ENCODE data around the gene MAN2A2. TPM values are rescaled to one million over a fixed set of nuclear protein-coding genes. Genes with fewer than 3 reads are reported as not detected.

MAN2A2 gene
- total RNA-seq, 4 donors from 2014 or later, result 76.2 to 188 (median 141) TPM

DNA sequence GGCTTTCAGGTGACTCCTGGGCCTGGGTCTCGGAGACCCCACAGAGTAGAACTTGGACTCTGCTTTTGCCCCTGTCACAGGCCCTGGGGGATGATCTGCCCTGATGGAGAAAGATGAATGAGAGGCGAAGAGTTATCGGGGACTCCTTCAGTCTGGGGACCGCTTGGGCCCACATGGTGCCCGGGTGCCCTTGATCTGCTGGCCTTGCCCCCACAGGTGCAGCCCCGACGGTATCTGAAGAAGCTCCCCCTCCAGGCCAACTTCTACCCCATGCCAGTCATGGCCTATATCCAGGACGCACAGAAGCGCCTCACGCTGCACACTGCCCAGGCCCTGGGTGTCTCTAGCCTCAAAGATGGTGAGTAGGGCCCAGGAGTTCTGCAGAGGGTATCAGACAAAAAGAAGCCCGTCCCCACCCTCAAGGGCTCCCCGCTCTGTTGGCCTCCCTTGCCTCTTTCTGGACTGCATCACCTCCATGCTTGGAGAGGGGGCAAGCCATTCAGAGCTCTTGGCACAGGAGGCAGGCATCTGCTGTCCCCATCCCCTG is 10.4 kb downstream of the MAN2A2 start:
- no peaks in the 10 kb centered on the region for H3K4me1 ChIP-seq
- H3K27ac ChIP-seq, result no peak overlapping the region
- TF ChIP-seq, protein P1, sequence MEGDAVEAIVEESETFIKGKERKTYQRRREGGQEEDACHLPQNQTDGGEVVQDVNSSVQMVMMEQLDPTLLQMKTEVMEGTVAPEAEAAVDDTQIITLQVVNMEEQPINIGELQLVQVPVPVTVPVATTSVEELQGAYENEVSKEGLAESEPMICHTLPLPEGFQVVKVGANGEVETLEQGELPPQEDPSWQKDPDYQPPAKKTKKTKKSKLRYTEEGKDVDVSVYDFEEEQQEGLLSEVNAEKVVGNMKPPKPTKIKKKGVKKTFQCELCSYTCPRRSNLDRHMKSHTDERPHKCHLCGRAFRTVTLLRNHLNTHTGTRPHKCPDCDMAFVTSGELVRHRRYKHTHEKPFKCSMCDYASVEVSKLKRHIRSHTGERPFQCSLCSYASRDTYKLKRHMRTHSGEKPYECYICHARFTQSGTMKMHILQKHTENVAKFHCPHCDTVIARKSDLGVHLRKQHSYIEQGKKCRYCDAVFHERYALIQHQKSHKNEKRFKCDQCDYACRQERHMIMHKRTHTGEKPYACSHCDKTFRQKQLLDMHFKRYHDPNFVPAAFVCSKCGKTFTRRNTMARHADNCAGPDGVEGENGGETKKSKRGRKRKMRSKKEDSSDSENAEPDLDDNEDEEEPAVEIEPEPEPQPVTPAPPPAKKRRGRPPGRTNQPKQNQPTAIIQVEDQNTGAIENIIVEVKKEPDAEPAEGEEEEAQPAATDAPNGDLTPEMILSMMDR (IDR thresholded peaks at IDR 0.05), result no peak
- TF ChIP-seq POLR2A (IDR thresholded peaks at IDR 0.05), result no peak
- DNase-seq, result no peak
- no peaks in the 10 kb centered on the region for H3K27me3 ChIP-seq
- peaks cover 0 to 99% (median 0%) of the 10 kb centered on the region in 3 donors for H3K36me3 ChIP-seq
- H3K4me3 ChIP-seq, result no peak overlapping the region
- no peaks in the 10 kb centered on the region for H3K9me3 ChIP-seq

DNA sequence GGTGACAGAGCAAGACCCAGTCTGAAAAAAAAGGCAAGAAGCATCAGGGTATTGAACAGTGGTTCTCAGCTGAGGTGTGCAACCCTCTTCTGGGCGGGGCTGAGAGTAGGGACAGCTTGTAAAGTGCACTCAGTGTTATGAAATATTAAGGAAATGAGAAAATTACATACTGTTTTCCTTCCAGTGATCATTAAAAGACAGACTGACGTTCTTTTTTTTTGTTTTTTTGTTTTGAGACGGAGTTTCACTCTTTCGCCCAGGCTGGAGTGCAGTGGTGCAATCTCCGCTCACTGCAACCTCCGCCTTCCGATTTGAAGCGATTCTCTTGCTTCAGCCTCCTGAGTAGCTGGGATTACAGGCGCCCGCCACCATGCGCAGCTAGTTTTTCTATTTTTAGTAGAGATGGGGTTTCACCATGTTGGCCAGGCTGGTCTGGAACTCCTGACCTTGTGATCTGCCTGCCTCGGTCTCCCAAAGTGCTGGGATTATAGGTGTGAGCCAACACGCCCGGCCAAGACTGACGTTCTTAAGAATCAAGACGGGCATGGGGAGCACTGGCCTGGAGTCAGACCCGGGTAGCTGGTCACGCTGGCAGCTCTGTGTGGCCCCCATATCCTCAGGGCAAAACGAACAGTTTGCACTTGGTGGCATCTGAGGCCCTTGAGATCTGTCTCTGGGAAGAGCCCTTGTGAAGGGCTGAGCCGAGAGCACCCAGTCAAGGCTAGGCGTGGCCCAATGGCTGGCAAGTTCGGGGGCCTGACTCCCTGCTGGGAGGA is 11.4 kb downstream of the MAN2A2 start:
- Histone ChIP-seq H3K4me1 (no peaks in the 10 kb centered on the region), H3K27ac (no peak overlapping the region), H3K27me3 (no peaks in the 10 kb centered on the region), H3K4me3 (no peak overlapping the region), H3K36me3 (peaks cover 0 to 99% (median 0%) of the 10 kb centered on the region in 3 donors), H3K9me3 (no peaks in the 10 kb centered on the region)
- TF ChIP-seq, protein P1 (IDR thresholded peaks at IDR 0.05), result no peak
- no peak for TF ChIP-seq POLR2A (IDR thresholded peaks at IDR 0.05)
- no peak for DNase-seq

DNA sequence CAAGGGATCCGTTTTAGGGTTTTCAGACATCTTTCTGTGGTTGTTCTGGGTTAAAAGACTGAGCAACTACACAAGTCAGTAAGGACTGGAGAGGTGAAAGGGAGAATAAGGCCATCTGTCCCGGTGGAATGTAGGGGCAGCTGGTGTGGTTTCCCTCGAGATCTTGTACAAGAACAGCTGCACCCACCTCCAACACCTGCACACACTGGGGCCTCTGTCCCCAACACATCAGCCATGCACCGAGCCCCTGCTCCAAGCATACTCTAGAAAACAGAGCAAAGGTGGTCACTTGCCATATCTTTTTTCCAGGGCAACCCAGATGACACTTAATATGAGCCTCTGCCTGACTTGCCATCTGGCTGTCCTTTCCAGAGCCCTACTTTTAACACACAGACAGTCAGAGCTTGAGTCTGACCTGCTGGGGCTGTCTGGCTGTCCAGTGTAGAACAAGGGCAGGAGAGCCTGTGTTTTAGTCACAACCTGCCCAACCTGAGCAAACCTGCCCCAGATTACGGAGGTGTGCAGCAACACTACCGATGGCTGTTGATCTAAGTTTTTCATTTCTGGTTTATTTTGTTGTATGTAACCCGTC is 12.2 kb downstream of the MAN2A2 start:
- Histone ChIP-seq H3K36me3 (peaks cover 0 to 99% (median 0%) of the 10 kb centered on the region in 3 donors), H3K9me3 (no peaks in the 10 kb centered on the region), H3K4me1 (no peaks in the 10 kb centered on the region), H3K4me3 (no peak overlapping the region), H3K27ac (no peak overlapping the region), H3K27me3 (no peaks in the 10 kb centered on the region)
- no peak for DNase-seq
- no peak for TF ChIP-seq POLR2A (IDR thresholded peaks at IDR 0.05)
- TF ChIP-seq, protein P1 (IDR thresholded peaks at IDR 0.05), result no peak

DNA sequence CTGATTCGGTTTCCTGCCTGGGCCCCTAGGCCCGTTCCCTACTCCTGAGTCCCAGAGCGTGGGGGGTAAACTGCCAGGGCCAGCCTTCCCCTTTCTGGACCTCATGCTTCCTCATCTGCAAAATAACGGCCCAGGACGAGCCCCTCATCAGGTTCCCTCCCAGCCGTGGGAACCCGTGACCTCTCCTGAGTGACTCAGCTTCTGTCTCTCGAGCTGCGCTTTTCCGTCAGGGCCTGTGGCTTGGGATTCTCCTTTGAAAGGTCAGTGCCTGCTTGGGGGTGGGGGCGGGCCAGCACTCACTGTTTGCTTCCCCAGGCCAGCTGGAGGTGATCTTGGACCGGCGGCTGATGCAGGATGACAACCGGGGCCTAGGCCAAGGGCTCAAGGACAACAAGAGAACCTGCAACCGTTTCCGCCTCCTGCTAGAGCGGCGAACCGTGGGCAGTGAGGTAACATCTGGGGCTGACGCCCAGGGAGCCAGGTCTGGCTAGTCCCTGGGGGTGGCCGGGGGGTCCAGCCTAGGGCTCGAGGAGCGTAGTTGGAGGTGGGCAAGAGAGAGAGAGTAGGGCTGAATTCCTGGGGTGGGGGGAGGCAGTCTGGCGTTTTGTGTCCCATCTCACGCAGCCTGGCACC is 12.8 kb downstream of the MAN2A2 start:
- H3K36me3 ChIP-seq, result peaks cover 0 to 99% (median 0%) of the 10 kb centered on the region in 3 donors
- no peaks in the 10 kb centered on the region for H3K27me3 ChIP-seq
- peak overlapping the region in 1 of 4 donors; percentile 3 for H3K27ac ChIP-seq
- H3K9me3 ChIP-seq, result no peaks in the 10 kb centered on the region
- H3K4me1 ChIP-seq, result no peaks in the 10 kb centered on the region
- no peak overlapping the region for H3K4me3 ChIP-seq
- DNase-seq, result peak in 2 of 3 donors; percentile 20 to 67
- TF ChIP-seq POLR2A (IDR thresholded peaks at IDR 0.05), result no peak
- TF ChIP-seq, protein P1 (IDR thresholded peaks at IDR 0.05), result no peak

DNA sequence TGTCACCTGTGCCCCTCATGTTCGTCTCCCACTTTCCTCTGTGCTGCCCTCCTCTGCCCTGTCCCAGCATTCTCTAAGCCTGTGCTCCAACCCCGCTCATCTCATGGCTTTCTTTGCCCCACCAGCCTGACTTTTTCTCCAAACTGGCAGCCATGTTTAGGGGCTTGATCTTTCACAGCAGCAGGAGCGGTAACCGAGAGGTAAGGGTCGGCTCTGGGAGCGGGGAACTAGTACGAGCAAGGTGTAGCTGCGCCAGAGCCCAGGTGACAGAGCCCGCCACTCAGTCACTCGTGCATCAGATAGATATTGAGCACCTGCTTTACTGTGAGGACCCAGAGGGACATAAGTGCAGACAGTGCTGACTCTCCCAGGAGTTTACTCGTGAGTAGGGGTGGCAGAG is 13.4 kb downstream of the MAN2A2 start:
- Histone ChIP-seq H3K36me3 (peaks cover 0 to 99% (median 0%) of the 10 kb centered on the region in 3 donors), H3K27me3 (no peaks in the 10 kb centered on the region), H3K4me3 (no peak overlapping the region), H3K9me3 (no peaks in the 10 kb centered on the region), H3K27ac (peak overlapping the region in 1 of 4 donors; percentile 3), H3K4me1 (no peaks in the 10 kb centered on the region)
- no peak for TF ChIP-seq POLR2A (IDR thresholded peaks at IDR 0.05)
- TF ChIP-seq, protein P1 (IDR thresholded peaks at IDR 0.05), result no peak
- DNase-seq, result no peak

Measured in Peyer's patch (tissue), 4 donors.